Stomach (tissue), 4 donors: Measurements from ENCODE around the gene EVX1.

ENCODE experiments used
- POLR2A ChIP-seq, 4 donors: fragments of 450-650 bp; IDR thresholded peaks; one replicate each; pipeline ENCODE4 v1.6.1; 2016; ENCODE audit warnings: antibody characterized with exemption in 4 of 4, control low read depth in 2 of 4, mild to moderate bottlenecking in 1 of 4, moderate library complexity in 1 of 4
- TF ChIP-seq, protein P1 (sequence below), 7 experiments: fragments of 450-650 bp in 4 of 7; fragments of 200-600 bp in 3 of 7; sonication (generic) in 3 of 7; IDR thresholded peaks; one replicate each; pipeline ENCODE4 v1.5.1; 2016 to 2019; ENCODE audit warnings: antibody characterized with exemption in 7 of 7, control low read depth in 2 of 7, mild to moderate bottlenecking in 1 of 7

DNA sequence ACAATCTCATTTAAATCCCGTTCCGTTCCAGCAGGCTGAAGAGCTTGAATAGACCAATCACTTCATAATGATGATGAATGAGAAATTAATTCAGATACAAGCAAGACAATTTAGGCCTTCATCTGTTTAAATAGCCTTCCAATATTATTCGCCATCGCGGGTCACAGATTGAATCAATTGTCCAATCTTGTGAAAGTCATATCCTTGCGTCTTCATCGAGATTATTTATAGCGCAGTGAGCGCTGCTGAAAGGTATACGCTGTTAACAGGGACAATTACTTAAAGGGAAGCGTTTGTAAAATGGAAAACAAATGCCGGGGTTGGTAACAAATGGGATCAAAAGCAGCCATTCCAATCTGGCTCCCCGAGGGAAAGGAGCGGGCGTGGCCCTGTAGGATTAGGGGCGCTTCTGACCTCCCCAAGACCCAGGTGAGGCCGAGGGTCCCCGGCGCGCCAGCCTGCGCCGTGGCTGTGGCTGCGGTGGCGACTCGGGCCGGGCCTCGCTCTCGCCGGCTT, 8.6 kb downstream of the EVX1 start:
- TF ChIP-seq, protein P1, sequence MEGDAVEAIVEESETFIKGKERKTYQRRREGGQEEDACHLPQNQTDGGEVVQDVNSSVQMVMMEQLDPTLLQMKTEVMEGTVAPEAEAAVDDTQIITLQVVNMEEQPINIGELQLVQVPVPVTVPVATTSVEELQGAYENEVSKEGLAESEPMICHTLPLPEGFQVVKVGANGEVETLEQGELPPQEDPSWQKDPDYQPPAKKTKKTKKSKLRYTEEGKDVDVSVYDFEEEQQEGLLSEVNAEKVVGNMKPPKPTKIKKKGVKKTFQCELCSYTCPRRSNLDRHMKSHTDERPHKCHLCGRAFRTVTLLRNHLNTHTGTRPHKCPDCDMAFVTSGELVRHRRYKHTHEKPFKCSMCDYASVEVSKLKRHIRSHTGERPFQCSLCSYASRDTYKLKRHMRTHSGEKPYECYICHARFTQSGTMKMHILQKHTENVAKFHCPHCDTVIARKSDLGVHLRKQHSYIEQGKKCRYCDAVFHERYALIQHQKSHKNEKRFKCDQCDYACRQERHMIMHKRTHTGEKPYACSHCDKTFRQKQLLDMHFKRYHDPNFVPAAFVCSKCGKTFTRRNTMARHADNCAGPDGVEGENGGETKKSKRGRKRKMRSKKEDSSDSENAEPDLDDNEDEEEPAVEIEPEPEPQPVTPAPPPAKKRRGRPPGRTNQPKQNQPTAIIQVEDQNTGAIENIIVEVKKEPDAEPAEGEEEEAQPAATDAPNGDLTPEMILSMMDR (IDR thresholded peaks at IDR 0.05), result no peak
- no peak for TF ChIP-seq POLR2A (IDR thresholded peaks at IDR 0.05)
